NCI-H1694 treated with DMSO at 0.1 percent for 48 hours (cell line): ENCODE results near the gene RFX4.
A peak's percentile ranks its signal among the peaks of the same experiment; 100 is the strongest.

Experiments
- DNase-seq: peaks from one replicate; lab custom pipeline; 2025; lab: John Stamatoyannopoulos, UW

Gene RFX4

DNA sequence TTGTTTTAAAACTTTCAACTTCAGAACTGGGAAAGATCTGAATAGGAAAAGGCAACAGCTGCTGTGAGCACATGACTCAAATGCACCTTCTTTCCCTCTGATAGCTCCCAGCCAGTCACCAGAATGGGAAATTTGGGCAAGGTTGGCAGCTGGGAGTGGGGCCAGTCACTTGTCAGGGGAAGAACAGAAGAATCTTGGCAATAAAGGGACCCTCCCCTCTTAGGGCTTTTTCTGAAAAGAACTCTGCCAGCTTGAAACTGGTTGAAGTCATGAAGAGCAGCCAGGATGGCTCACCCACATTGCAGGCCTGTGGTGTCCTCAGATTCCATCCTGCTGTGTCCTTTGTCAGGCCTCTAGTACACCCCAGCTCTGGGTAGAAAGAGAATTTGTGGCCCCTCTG lies 181.4 kb downstream of the RFX4 start:
- no peak for DNase-seq

DNA sequence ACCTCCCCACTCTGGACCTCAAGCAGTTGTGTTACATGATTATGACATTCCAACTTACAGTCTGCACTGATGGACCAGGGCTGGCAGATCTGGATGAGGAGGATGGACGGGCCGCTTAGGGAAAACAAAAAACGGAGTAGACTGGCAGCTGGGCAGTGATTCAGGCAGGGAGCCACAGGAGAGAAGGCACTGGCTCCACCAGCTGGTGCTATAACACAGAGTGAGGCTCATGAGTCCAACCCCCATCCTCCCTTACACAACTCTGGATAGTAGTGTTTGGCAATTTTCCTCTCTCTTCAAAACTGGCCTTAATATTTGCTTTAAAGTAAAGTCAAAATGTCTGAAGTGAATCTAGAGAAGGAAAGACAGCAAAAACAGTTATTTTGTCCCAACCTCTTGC lies 181.9 kb downstream of the RFX4 start:
- DNase-seq: no peak

DNA sequence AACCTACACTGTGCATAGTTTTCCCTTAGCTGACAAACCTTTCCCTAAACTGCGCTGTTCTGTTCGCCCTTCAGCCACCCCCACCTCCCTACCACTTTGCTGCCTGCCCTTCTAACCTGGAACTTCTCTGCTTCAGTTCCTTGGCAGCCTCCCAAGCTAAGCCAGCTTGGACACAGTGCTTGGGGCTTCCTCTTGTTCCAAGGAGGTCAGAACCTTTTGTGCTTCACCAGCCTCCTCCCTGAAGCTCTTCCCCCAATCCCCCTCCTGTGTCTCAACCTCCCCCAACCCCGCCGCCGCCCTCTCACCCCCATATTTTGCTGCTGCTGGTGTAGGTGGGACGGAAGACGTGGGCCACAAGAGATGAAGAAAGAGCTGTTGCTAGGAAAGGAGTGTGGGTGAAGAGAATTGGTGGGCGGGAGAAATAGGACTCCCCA lies 183.6 kb downstream of the RFX4 start:
- no peak for DNase-seq

DNA sequence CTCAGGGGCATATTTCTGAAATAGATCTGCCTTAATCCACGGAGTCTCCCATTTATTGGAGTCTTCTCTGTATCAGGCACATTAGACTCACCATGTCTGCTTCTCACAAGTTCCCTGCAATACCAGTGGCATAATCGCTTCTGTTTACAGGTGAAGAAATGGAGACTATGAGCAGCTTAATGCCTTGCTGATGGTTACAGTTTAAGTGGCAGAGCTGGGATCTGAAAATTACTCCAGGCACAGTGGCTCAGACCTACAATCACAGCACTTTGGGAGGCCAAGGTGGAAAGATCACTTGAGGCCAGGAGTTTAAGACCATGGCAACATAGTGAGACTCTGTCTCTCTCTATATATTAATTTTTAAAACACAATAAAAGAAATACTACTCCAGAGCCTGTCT lies 184.4 kb downstream of the RFX4 start:
- no peak for DNase-seq

DNA sequence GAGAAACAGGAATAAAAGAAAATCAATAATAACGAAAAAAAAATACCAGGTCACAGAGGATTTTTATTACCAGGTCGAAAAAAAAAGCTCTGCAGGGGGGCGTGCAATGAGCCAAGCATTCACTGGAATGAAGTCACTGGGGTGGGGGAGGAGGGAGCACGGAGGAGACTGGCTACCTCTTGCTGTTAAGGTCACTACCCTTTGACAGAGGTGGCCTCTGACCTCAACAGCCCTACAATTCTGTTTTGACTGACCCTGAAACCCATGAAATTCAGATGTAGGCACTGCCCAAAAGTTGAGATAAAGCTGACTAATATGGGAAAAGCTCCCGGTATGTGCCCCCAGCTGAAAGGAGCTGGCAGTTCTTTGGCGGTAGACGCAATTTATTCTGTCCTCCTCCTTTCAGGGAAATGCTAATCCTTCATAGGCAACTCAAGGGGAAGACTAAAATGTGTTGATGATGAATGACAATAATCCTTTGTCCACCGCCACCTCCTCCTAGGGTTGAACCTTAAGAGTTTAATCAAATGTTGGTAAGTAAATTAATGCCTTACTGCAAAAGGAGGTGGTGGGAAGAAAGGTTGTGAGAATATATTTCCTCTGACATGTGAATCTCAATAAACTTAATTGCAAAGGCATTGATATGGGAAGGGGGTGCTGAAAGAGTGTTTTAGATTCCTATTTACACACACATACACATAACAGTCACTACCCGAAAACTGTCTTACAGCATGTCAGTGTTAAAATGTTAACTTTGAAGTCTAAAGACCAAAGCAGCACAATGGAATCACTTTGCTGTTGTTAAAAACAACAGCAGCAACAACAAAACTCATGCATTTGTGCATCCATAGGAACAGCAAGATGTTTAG lies 185.4 kb downstream of the RFX4 start:
- no peak for DNase-seq

DNA sequence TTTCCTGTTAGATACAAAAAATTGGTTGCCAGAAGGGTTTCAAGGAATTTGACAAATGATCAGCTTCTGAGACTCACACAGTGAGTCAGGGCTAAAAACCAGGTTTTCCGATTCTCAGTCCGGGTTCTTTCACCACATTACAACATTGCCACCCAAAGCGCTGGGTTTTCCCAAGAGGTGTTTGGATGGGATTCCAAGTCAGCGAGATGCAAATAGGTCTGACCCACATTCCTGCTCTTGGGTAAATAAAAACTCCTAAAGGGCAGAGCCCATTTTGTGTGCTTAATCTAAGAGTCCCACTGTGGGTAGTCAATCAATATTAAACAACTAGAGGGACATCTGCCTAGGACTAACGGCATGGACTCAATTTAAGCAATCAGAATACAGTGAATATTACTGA lies 186.3 kb downstream of the RFX4 start:
- DNase-seq: no peak

DNA sequence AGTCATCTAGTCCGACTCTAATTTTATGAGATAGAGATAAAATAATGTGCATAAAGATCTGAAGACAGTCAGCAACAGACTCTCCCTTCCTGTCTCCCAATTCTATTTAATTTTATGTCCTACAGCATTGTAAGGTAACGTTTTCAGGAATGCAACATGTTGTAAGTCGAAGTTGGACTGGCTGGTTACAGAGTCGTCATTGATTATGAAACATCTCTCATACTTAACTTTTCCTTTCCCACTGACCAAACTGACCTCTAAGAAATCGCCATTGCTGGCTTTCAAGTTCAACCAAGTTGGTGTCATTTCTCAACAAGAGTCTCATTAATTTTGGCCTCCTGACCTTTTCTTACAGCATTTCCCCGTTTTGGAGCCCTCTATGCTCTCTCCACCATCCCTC lies 186.7 kb downstream of the RFX4 start:
- DNase-seq: no peak

DNA sequence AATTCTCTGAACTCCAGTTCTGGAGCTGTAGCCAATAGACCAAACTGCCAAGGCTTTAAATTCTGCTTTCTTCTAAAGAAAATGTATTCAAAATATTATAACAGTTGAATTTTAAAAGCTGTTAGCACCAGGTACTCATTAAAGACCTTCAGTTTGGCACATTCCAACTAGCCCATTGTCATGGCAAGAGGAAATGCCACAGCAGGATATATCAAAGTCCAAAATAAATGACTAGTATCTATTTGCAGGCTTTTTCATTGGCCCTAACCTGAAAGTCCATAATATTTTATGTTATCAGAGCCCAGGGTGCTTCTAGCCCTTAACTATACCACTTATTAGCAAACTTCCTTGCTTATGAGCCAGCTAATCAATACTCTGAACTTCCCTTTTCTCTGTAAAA lies 188.6 kb downstream of the RFX4 start:
- no peak for DNase-seq

DNA sequence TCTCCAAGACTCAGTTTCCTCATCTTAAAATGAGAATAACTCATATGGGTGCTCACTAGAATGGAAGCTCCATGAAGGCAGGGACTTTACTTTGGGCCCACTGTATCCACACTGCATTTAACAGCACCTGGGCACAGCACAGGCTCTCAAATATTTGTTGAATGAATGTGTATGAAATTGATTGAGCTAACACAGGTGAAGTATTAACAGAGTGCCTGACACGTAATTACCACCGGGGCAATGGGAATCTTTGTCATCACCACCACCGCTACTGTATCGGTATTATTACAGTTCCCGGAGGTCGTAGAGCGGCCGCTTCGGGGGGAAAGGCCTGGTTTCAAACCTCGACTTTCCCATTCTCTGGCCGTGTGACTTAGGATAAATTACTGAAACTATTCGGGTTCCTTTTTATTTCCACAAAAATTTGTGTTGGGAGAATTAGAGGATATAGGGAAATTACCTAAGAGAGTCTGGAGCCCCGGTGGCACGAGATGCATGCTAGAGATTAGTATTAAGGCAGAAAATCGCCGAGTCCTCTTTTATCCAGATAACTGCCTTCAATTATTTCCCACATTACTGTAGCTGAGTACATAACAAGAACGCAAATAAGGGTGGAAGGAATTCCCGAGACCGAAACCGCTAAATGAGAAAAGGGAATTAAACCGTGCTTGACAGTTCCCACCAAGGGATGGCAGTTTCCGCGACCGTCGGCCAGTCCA lies 190.6 kb downstream of the RFX4 start:
- DNase-seq: no peak

DNA sequence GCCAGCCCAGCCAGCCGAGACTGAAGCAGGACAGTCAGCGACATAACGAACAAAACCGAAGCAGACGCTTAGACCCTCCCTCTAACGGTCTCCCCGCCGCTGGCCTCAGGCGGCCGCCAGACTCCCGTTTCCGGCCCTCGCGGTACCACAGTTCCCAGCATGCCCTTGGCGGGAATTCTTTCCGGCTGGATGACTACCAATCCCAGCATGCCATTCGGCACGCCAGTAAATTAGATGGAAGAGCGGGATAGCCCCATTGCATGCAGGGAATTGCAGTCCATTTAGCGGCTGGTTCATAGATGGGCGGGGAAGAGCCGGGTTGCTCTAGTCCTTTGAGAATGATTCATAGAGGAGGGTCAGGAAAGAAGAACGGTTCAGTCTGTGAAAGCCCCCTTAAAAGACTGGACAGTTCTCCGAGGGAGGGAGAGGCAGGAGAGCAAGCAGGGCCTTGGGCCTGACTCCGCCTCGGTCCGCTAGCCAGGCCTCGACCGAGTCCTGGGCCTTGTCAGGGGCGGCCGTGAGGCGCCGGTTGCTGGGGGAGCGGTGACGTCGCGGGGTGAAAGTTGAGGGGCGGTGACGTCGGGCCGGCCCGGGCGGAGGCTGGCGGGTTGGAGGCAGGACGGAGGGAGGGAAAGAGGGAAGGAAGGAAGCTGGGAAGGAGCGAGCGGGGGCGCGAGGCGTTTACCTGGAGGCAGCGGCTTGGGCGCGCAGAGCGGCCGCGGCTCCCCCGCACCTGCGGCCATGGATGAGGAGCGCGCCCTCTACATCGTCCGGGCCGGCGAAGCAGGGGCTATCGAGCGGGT lies 191.4 kb downstream of the RFX4 start, which contains the start of gene RIC8B:
Gene RIC8B (plus strand): TSS at position 678 of the 803 bp plus-strand sequence. CDS start 64 bp downstream, at position 742.
- peak; percentile 96 for DNase-seq

DNA sequence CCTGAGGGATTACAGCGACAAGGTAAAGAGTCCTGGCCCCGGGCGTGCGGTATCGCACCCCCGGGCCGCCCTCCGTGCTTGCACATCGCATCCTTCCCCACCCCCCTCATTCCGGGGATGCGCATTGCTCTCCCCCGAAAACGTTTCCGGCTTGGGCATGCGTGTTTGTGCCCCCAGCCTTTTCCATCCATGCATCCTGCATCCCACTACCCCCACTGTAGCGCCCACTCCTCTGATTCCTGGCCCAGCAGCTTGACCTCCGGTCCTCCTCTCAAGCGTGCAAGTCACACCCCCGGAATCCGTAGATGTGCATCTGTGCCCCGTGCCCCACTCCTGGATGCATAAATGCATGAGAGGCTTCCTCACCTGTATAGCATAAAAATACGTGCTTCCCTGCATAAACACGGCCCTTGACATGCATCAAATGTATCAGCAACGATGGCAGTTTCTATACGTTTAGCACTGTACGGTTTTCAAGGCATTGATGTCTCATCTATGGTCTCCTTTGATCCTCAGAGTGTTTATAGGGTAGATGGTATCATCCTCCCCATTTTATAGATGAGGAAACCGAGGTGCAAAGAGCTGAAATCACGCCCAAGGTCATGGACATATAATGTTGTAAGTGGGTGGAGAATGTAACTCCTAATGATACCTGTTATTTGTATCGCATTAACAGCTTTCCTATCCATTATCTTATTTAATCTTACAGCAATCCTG lies 192.2 kb downstream of the RFX4 start:
- DNase-seq: no peak

DNA sequence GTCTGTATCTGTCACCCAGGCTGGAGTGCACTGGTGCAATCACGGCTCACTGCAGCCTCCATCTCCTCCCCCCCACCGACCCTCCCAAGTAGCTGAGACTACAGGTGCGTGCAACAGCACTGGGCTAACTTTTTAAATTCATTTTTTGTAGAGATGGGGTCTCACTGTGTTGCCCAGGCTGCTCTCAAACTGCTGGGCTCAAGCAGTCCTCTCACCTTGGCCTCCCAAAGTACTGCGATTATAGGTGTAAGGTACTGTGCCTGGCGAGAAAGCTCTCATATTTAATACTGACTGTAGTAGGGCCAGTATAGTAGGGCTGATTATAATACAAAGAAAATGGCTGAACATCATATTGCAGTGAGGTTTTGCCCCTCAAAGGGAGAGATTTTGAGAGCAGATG lies 194.1 kb downstream of the RFX4 start:
- DNase-seq: no peak

DNA sequence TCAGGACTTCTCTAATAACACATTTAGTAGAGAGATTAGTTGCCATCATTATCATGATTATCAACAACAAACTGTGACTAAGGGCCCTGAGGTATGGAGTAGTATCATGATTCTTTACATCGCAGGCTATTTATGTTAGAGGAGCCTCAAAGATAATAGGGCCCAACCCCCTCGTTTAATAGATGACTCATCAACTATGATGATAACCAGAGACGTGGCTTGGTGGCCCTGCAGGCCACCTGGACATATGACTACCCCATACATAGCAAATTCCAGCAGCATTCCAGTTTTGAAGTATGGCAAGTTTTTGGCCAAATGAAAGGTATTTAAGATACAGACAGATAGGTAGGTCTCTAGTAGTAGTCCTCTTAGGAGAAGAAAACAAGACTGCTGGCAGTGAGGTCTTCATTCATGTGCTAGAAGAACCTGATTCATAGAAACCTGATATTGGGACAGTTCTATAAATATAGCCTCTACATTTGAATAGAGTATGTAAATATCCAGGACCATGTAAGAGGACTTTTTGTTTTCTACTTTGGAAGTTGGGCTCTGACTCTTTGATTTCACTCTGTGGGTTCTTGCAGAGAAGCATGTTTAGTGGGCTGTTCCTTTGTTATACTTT lies 197.3 kb downstream of the RFX4 start:
- DNase-seq: no peak

DNA sequence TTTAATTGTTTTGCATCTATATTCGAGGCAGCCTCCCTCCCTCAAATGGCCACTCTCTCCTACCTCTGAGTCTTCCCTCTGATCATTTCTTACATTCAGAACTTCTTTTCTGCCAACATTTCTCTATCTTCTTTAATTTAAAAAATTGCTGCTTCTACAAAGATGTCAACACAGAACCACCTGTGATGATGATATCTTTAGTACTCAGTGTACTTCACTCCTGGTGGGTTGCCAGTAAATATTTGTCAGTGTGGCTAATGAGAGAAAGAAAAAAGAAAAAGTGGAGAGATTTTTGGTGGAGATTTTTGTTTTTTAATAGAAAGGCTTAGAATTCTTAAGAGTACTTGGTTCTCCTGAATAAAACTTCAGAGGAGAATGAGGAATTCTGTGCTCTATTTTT lies 199.8 kb downstream of the RFX4 start:
- no peak for DNase-seq

DNA sequence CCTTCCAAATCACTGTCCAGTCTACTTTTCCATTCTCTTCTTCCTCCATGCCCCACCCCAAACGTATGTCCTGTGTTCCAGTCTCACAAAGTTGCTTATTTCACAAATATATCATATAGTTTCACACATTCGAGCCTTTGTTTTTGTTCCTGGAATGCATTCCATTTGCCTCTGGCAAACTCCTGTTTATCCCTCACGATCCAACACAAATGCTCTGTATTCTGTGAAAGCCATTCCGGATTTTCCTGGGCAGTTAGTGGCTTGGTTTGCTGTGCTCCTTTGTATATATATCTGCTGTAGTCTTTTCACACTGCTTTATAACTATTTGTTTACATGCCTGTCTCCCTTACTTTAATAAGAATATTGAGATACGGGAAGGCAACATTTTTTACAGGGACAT lies 200.7 kb downstream of the RFX4 start:
- no peak for DNase-seq

DNA sequence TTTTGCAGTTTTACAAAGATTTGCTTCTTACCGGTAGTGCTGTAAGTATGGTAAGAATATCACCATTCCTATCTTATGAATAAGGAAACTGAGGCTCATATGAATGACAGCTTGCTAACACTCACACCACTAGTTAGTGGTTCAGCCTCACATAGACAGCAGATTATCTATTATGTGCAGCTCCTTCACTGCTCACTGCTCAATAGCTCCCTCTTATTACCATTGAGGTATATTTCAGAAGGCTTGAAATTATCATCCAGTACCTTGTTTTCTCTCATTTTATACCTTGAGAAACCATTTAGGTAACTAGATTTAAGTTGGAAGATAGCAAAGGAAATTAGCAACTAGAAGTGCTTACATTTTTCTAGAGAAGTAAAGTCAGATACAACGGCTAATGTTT lies 207.2 kb downstream of the RFX4 start:
- no peak for DNase-seq

DNA sequence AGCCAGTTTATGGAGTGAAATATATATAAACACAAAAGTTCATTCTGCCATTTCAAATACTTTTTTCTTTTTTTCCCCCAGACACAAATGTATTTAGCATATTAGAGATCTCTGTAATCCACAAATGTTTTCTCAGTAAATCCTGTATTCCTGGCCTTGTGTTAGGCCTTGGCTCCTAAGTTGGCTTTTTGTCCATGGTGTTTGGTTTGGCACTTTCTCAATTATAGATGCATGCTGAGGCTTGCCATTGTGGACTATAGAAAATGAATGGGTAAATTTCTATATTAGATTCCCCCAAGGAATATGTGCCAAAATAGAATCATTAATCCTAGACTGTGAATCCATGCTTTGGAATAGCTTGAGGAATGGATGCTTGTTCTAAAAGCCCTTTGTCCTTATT lies 208.7 kb downstream of the RFX4 start:
- no peak for DNase-seq

DNA sequence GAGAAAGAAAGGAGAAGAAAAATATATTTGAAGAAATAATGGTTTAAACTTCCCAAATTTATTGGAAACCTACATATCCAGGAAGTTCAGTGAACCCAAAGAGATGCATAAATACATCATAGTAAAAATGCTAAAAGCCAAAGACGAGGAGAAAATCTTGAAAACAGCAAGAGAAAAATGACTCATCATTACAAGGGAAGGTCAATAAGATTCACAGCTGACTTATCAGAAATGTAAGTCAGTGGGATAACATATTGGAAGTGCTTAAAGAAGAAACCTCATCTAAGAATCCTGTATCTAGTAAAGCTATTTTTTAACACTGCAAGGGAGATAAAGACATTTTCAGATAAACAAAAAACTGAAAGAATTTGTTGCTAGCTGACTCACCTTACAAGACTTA lies 211.6 kb downstream of the RFX4 start:
- no peak for DNase-seq

DNA sequence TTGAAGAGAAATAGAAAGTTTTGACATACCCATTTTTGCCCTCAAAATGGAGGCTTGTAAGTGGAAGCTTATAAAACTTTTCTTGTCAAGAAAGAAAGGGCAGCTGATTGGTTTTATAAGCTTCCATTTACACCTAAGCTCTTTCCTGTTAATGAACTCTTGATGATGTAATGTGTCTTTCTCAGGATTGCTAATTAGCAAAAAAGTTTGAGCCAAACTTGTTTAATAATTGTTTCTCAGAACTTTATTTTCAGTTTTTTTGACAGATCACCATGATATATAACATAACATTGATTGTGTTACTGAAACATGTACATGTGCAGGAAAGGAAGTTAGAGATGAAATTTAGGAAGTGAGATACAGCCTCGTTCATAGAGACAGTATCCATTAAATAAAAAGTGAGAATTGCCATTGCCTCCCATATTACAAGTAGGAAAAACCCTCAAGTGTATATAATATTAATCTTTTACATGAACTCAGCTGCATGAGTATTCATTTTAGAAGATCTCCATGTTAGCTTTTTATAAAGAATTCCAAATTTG lies 218.4 kb downstream of the RFX4 start:
- DNase-seq: no peak

DNA sequence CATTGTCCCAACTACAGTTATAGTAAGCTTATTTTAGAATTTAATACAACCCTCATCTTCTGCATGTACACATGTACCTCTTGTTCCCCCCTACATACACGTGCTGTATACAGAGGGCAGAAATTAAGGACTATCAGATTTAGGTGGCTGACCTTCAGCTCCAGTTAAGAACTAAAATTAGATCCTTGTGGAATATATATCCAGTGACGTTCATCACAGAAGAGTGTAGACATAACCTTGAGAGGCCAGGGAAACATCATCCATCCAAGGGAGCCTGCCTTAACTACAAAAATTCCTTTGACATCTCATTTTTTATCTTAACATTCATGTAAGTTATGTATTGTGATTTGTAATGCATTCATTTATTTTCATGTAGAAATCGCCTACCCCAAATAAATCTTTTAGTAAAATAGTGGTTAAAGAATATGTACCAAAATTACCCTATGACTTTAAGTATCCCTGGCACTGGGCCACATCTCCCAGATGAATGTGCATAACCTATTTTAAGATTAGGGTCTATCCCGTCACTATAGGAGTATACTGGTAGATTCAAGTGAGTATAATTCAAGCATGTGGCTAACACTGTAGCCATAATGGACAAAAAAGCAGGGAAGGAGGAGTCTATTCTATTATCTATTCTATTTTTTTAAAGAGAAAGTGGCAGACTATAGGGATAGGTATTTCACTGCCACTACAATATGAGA lies 219.2 kb downstream of the RFX4 start:
- no peak for DNase-seq

DNA sequence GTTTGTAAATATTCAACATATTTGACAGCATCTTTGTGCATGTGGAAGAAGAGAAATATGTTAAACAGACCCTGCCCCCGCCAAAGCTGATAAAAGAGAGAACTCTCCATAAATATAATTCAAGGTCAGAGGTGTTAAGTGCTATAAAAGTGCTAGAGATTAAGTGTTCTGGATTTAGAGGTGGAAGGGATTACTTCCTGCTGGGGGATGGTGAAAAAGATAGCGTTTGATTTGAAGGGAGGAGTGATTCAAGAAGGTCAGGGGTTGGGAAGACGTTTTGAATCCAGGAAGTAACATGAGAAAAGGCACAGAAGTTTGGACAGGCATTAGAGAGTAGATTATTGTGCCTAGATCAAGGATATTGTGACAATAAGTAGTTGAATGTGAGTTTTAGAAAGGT lies 221.9 kb downstream of the RFX4 start:
- no peak for DNase-seq
